Loucy (cell line): Measurements from ENCODE around the gene MRAS.
"Not testable (repeated sequence)": the region's sequence is repeated elsewhere in the genome, so short reads cannot be mapped to it uniquely, and the experiment has no call there.

ENCODE experiments used
- EZH2phosphoT487 ChIP-seq: fragments of 200-600 bp; IDR thresholded peaks from 2 replicates; pipeline ENCODE4 v1.6.1; 2018; ENCODE audit warnings: antibody characterized with exemption, mild to moderate bottlenecking, moderate library complexity, borderline replicate concordance
- TF ChIP-seq, protein P1 (sequence below): fragments of 200-600 bp; sonication (generic); conservative IDR thresholded peaks from 2 replicates; pipeline ENCODE4 v1.5.1; 2014; ENCODE audit warnings: mild to moderate bottlenecking, antibody characterized with exemption, low read length

DNA sequence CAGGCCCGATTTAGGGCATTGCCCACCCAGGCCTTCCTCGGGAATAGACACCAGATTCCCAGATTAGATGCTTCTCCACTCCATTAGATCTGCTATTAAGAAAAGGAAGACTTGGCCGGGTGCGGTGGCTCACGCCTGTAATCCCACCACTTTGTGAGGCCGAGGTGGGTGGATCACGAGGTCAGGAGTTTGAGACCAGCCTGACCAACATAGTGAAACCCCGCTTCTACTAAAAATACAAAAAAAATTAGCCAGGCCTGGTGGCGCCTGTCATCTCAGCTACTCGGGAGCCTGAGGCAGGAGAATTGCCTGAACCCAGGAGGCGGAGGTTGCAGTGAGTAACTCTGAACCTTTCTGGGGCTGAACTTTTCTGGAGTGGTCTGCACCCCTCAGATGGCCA is 28.8 kb downstream of the MRAS start:
- TF ChIP-seq, protein P1, sequence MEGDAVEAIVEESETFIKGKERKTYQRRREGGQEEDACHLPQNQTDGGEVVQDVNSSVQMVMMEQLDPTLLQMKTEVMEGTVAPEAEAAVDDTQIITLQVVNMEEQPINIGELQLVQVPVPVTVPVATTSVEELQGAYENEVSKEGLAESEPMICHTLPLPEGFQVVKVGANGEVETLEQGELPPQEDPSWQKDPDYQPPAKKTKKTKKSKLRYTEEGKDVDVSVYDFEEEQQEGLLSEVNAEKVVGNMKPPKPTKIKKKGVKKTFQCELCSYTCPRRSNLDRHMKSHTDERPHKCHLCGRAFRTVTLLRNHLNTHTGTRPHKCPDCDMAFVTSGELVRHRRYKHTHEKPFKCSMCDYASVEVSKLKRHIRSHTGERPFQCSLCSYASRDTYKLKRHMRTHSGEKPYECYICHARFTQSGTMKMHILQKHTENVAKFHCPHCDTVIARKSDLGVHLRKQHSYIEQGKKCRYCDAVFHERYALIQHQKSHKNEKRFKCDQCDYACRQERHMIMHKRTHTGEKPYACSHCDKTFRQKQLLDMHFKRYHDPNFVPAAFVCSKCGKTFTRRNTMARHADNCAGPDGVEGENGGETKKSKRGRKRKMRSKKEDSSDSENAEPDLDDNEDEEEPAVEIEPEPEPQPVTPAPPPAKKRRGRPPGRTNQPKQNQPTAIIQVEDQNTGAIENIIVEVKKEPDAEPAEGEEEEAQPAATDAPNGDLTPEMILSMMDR, result not testable (repeated sequence)
- not testable (repeated sequence) for TF ChIP-seq EZH2phosphoT487
